NB4 (cell line): ENCODE data around the gene HCFC1.

Experiments used
- POLR2A ChIP-seq: IDR thresholded peaks from 2 replicates; pipeline ENCODE4 v1.6.1; 2011; ENCODE audit warnings: mild to moderate bottlenecking; ENCODE audit not compliant: insufficient read length; ENCODE audit errors: extremely low read depth
- TF ChIP-seq, protein P1 (sequence below): IDR thresholded peaks from one replicate; pipeline ENCODE4 v1.5.1; 2012; ENCODE audit warnings: low read depth, low read length

DNA sequence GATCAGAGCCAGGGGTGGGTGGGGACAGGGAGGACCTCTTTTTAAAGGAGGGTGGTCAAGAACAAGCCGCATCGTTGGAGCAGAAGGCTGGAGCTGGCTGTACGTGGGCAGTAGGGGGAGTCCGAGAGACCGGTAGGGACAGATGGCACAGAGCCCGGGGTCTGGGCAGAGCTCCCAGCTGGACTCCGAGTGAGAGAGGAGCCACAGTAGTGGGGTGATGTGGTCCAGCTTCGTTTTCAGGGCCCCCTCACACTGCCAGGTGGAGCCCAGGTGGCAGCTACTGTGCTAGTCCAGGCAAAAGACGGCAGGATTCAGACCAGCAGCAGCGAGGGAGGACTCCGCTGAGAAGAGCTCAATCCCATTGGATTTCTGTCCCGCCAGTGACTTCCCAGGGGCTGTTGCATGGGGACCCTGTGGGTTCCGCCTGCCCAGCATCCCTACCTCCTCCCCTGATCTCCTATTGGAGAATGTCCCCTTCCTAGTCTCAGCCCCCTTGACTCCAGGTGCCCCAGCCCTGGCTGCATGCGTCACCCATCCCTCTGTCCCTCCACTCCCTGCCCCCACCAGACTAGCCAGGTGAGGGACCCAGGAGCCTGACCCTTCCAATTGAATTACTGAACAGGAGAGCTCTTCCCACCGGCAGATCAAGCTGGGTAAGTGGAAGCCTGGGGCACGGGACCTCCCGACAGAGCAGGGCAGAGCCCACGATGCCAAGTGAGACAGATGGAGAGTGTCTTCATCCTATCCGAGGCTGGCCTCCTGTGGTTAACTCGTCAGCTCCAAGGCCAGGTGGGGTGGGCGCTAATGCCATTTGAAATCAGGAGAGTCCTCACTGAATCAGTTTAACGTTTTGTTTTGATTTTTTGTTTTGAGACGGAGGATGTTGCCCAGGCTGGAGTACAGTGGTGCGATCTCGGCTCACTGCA lies 48.4 kb downstream of the HCFC1 start:
- TF ChIP-seq POLR2A = no peak
- TF ChIP-seq, protein P1, sequence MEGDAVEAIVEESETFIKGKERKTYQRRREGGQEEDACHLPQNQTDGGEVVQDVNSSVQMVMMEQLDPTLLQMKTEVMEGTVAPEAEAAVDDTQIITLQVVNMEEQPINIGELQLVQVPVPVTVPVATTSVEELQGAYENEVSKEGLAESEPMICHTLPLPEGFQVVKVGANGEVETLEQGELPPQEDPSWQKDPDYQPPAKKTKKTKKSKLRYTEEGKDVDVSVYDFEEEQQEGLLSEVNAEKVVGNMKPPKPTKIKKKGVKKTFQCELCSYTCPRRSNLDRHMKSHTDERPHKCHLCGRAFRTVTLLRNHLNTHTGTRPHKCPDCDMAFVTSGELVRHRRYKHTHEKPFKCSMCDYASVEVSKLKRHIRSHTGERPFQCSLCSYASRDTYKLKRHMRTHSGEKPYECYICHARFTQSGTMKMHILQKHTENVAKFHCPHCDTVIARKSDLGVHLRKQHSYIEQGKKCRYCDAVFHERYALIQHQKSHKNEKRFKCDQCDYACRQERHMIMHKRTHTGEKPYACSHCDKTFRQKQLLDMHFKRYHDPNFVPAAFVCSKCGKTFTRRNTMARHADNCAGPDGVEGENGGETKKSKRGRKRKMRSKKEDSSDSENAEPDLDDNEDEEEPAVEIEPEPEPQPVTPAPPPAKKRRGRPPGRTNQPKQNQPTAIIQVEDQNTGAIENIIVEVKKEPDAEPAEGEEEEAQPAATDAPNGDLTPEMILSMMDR = no peak
